ENCODE measurements around the gene CDKAL1. TPM values are rescaled to one million over a fixed set of nuclear protein-coding genes. Genes with fewer than 3 reads are reported as not detected.
A peak's percentile ranks its signal among the peaks of the same experiment; 100 is the strongest.

The CDKAL1 gene
- polyA plus RNA-seq, 4 donors = 18.7 to 20.2 (median 19.4) TPM

GRCh38 chr6:21109391-21110178 lies 575.3 kb downstream of the CDKAL1 start:
- peak in 1 of 4 donors; percentile 24 for DNase-seq (ENCODE audit: low read depth in 4 of 4, low spot score in 3 of 4)

- no peak for DNase-seq (ENCODE audit: low read depth in 4 of 4, low spot score in 3 of 4)
Observed at GRCh38 chr6:21110684-21111083, 576.4 kb downstream of the CDKAL1 start.

GRCh38 chr6:21111093-21111725 lies 577.0 kb downstream of the CDKAL1 start:
- no peak for DNase-seq (ENCODE audit: low read depth in 4 of 4, low spot score in 3 of 4)

GRCh38 chr6:21115111-21115510 lies 580.9 kb downstream of the CDKAL1 start:
- DNase-seq (ENCODE audit: low read depth in 4 of 4, low spot score in 3 of 4) = no peak

- no peak for DNase-seq (ENCODE audit: low read depth in 4 of 4, low spot score in 3 of 4)
Observed at GRCh38 chr6:21116736-21117135, 582.5 kb downstream of the CDKAL1 start.

GRCh38 chr6:21118216-21118780 lies 584.0 kb downstream of the CDKAL1 start:
- no peak for DNase-seq (ENCODE audit: low read depth in 4 of 4, low spot score in 3 of 4)

- DNase-seq (ENCODE audit: low read depth in 4 of 4, low spot score in 3 of 4) = no peak
Observed at GRCh38 chr6:21121636-21122136, 587.4 kb downstream of the CDKAL1 start.

- DNase-seq (ENCODE audit: low read depth in 4 of 4, low spot score in 3 of 4) = no peak
Observed at GRCh38 chr6:21123507-21124436, 589.5 kb downstream of the CDKAL1 start.

GRCh38 chr6:21128601-21129000 lies 594.3 kb downstream of the CDKAL1 start:
- DNase-seq (ENCODE audit: low read depth in 4 of 4, low spot score in 3 of 4) = no peak

GRCh38 chr6:21131406-21131805 lies 597.1 kb downstream of the CDKAL1 start:
- no peak for DNase-seq (ENCODE audit: low read depth in 4 of 4, low spot score in 3 of 4)

- no peak for DNase-seq (ENCODE audit: low read depth in 4 of 4, low spot score in 3 of 4)
Observed at GRCh38 chr6:21132446-21132845, 598.2 kb downstream of the CDKAL1 start.

GRCh38 chr6:21132856-21133838 lies 598.9 kb downstream of the CDKAL1 start:
- no peak for DNase-seq (ENCODE audit: low read depth in 4 of 4, low spot score in 3 of 4)

- DNase-seq (ENCODE audit: low read depth in 4 of 4, low spot score in 3 of 4) = no peak
Observed at GRCh38 chr6:21133901-21134300, 599.6 kb downstream of the CDKAL1 start.

- DNase-seq (ENCODE audit: low read depth in 4 of 4, low spot score in 3 of 4) = no peak
Observed at GRCh38 chr6:21134356-21134755, 600.1 kb downstream of the CDKAL1 start.

GRCh38 chr6:21135484-21136013 lies 601.3 kb downstream of the CDKAL1 start:
- DNase-seq (ENCODE audit: low read depth in 4 of 4, low spot score in 3 of 4) = no peak

- no peak for DNase-seq (ENCODE audit: low read depth in 4 of 4, low spot score in 3 of 4)
Observed at GRCh38 chr6:21137700-21138335, 603.6 kb downstream of the CDKAL1 start.

- DNase-seq (ENCODE audit: low read depth in 4 of 4, low spot score in 3 of 4) = no peak
Observed at GRCh38 chr6:21138336-21139069, 604.2 kb downstream of the CDKAL1 start.

GRCh38 chr6:21140966-21141365 lies 606.7 kb downstream of the CDKAL1 start:
- DNase-seq (ENCODE audit: low read depth in 4 of 4, low spot score in 3 of 4) = no peak

Measured in right renal pelvis (tissue), 4 donors.